HG03039 (cell line): ENCODE measurements around the gene CSK.

ENCODE experiments used
- ATAC-seq: cut with Tn5 transposase; IDR thresholded peaks from one replicate; pipeline ENCODE4 v1.9.1; 2021; ENCODE audit warnings: mild to moderate bottlenecking, moderate library complexity; ENCODE audit not compliant: unreplicated experiment

The CSK gene

GRCh38 chr15:74799856-74800558 lies 18.1 kb downstream of the CSK start:
- no peak for ATAC-seq

- ATAC-seq: no peak
Measured at GRCh38 chr15:74800559-74801094, 18.7 kb downstream of the CSK start.

GRCh38 chr15:74801311-74801997 lies 19.6 kb downstream of the CSK start:
- no peak for ATAC-seq

GRCh38 chr15:74802290-74802689 lies 20.4 kb downstream of the CSK start:
- ATAC-seq: no peak

GRCh38 chr15:74802862-74803447 lies 21.1 kb downstream of the CSK start:
- no peak for ATAC-seq

GRCh38 chr15:74804935-74805334 lies 23.1 kb downstream of the CSK start:
- ATAC-seq: no peak

GRCh38 chr15:74807282-74807681 lies 25.4 kb downstream of the CSK start:
- ATAC-seq: no peak

GRCh38 chr15:74808078-74808839 lies 26.4 kb downstream of the CSK start:
- no peak for ATAC-seq

- no peak for ATAC-seq
Measured at GRCh38 chr15:74808840-74809229, 27.0 kb downstream of the CSK start.

GRCh38 chr15:74809242-74809641 lies 27.4 kb downstream of the CSK start:
- ATAC-seq: no peak

- ATAC-seq: no peak
Measured at GRCh38 chr15:74809956-74810355, 28.1 kb downstream of the CSK start.

- ATAC-seq: no peak
Measured at GRCh38 chr15:74812533-74812932, 30.7 kb downstream of the CSK start, which contains the start of gene LMAN1L. TSS of gene LMAN1L (plus strand) at chr15:74812835. CDS start at chr15:74812855, 20 bp downstream.

- no peak for ATAC-seq
Measured at GRCh38 chr15:74815121-74815934, 33.4 kb downstream of the CSK start.

- no peak for ATAC-seq
Measured at GRCh38 chr15:74815961-74816360, 34.1 kb downstream of the CSK start.

- no peak for ATAC-seq
Measured at GRCh38 chr15:74816624-74817369, 34.9 kb downstream of the CSK start.

GRCh38 chr15:74817370-74817737 lies 35.5 kb downstream of the CSK start:
- ATAC-seq: no peak

GRCh38 chr15:74820056-74820455 lies 38.2 kb downstream of the CSK start:
- no peak for ATAC-seq

GRCh38 chr15:74821091-74821789 lies 39.4 kb downstream of the CSK start:
- ATAC-seq: no peak

- no peak for ATAC-seq
Measured at GRCh38 chr15:74821790-74822158, 39.9 kb downstream of the CSK start.
